ENCODE data around the gene LYRM7.
"Not testable (repeated sequence)": the region's sequence is repeated elsewhere in the genome, so short reads cannot be mapped to it uniquely, and the experiment has no call there.

LYRM7 gene

DNA sequence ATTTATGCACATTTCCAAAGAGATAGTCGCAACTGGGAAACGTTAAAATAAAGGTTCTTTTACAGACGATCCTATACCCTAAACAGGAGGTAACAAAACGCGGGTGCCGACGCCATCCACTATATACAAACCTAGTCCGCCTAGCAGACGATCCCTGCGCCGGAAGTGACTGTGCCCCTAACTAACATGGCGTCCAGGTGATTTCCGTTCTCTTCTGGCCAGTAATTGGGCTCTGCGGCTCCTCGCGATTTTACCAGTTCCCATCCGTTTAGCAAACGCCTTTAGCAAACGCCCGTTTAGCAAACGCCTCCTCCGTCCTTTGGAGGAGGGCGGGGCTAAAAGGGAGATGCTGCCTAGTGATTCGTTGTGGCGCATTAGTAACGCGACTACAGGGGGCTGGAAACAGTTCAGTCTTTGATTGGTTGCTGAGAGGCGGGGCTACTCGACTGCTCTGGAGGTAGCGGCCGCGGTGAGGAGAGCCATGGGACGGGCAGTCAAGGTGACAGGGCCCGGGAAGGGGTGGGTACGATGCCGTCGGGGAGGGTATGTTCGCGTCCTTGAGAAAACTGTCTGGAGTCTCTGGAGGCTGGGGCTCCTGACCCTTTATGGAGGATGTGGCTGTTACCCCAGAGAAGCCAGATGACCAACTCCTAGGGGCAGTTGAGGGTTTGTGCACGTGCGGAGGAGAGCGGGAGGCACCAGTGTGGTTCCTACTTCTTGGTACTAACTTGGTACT lies at the start of gene LYRM7:
Gene LYRM7 (plus strand): TSS at position 405 of the 736 bp plus-strand sequence. CDS start 77 bp downstream, at position 482.
- in situ Hi-C loops (cut with HindIII; ENCODE audit: low sequenced_read_pairs), result no loop called here

DNA sequence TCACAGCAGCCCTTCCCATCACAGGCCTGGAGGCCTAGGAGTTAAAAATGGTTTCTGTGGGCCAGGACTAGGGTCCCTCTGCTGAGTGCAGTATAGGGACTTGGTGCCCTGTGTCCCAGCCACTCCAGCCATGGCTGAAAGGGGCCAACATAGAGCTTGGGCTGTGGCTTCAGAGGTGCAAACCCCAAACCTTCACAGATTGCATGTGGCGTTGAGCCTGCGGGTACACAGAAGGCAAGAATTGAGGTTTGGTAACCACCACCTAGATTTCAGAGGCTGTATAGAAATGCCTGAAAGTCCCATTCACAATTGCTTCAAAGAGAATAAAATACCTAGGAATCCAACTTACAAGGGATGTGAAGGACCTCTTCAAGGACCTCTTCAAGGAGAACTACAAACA lies 43.5 kb upstream of the LYRM7 start:
- in situ Hi-C loops (cut with HindIII; ENCODE audit: low sequenced_read_pairs), result not testable (repeated sequence)

DNA sequence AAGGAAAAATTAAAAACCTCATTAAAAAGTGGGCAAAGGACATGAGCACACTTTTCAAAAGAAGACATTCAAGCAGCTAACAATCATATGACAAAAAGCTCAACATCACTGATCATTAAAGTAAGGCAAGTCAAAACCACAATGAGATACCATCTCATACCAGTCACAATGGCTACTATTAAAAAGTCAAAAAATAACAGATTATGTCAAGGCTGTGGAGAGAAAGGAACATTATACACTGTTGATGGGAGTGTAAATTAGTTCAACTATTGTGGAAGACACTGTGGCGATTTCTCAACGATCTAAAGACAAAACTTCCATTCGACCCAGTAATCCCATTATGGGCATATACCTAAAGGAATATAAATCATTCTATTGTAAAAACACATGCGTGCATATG lies 41.4 kb upstream of the LYRM7 start:
- in situ Hi-C loops (cut with HindIII; ENCODE audit: low sequenced_read_pairs), result no loop called here

DNA sequence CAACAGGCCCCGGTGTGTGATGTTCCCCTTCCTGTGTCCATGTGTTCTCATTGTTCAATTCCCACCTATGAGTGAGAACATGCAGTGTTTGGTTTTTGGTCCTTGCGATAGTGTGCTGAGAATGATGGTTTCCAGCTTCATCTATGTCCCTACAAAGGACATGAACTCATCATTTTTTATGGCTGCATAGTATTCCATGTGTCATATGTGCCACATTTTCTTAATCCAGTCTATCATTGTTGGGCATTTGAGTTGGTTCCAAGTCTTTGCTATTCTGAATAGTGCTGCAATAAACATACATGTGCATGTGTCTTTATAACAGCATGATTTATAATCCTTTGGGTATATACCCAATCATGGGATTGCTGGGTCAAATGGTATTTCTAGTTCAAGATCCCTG lies 37.7 kb upstream of the LYRM7 start:
- in situ Hi-C loops (cut with HindIII; ENCODE audit: low sequenced_read_pairs), result not testable (repeated sequence)

DNA sequence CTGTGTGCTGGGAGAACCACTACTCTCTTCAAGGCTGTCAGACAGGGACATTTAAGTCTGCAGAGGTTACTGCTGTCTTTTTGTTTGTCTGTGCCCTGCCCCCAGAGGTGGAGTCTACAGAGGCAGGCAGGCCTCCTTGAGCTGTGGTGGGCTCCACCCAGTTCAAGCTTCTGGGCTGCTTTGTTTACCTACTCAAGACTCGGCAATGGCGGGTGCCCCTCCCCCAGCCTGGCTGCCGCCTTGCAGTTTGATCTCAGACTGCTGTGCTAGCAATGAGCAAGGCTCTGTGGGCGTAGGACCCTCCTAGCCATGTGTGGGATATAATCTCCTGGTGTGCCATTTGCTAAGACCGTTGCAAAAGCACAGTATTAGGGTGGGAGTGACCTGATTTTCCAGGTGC lies 32.3 kb upstream of the LYRM7 start:
- in situ Hi-C loops (cut with HindIII; ENCODE audit: low sequenced_read_pairs), result not testable (repeated sequence)

DNA sequence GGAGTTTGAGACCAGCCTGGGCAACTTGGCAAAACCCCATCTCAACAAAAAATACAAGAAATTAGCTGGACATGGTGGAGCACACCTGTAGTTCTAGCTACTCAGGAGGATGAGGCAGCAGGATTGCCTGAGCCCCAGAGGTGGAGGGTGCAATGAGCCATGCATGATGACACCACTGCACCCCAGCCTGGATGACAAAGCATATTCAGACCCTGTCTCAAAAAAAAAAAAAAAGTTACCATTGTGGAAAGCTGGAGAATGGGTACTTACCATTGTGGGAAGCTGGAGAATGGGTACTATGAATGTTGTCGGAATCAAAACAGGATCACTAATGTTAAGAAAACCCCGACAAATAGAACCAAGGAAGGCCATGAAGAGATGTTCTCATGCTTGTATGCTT lies 31.4 kb upstream of the LYRM7 start:
- in situ Hi-C loops (cut with HindIII; ENCODE audit: low sequenced_read_pairs), result no loop called here

DNA sequence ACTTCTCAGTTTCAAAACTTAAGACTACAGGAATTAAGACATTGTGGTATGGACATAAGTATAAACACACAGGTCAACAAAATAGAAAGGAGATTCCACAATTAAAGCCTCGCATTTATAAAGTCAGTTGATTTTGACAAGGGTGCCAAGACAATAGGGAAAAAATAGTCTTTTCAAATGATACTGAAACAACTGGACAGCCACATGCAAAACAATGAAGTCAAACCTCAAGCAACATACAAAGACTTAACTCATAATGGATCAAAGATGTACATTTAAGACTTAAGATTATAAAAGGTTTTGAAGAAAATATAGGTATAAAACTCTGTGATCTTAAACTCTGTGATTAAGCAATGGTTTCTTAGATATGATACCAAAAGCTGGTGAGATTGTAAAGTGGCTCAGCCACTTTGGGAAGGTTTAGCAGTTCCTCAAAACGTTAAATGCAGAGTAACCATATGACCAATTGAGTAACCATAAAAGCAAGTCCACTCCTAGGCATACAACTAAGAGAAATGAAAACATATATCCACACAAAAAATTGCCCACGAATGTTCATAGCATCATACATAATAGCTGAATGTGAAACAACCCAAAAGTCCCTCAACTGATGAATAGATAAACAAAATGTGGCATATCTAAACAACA lies 27.6 kb upstream of the LYRM7 start:
- in situ Hi-C loops (cut with HindIII; ENCODE audit: low sequenced_read_pairs), result no loop called here

DNA sequence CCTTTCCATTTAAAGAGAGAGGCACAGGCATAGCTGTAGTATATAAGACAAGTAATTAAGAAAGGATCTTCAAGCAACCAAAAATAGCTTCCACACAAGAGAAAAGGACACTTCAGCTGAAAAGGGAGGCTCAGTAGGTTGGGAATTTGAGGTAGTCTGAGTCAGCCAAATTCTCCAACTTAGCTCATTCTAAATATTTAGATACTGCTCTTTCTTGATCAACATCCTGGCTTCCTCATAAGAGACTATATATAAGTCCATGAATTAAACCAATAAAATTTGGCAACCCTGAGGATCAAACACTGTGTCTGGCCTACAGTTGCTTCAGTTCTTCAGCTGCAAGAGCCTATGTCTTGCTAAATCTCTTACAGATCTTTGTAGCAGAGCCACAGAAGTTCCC lies 23.5 kb upstream of the LYRM7 start:
- in situ Hi-C loops (cut with HindIII; ENCODE audit: low sequenced_read_pairs), result no loop called here

DNA sequence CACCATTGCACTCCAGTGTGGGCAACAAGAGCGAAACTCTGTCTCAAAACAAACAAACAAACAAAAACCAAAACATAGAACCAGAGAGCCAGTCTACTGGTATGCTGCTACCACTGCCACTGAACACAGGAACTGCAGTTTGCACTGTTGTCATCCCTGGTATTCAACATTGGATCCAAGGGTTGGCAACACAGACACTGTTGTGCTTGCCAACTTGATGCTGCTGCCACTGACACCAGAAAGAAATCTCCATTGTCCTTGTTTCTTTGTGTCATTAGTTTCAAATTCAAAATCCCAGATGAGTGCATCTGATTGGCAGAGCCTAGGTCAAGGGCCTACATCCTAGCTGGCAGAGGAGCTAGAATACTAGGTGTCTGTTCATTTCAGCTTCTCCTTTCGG lies 21.9 kb upstream of the LYRM7 start:
- in situ Hi-C loops (cut with HindIII; ENCODE audit: low sequenced_read_pairs), result no loop called here

DNA sequence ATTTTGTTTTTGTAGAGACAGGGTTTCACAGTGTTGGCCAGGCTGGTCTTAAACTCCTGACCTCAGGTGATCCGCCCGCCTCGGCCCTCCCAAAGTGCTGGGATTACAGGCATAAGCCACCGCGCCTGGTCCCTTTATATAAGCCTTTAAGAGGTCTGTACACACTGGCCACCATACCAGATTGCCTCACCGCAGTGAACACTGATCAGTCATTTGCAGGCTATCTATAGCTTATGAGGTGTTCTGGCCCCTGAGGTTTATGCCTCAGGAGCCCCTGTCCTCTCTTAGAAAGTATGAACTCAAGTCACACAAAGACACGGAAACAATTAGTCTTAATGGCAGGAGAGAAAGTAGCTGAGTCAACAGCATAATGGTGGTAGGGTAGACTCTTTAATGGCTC lies 20.3 kb upstream of the LYRM7 start:
- in situ Hi-C loops (cut with HindIII; ENCODE audit: low sequenced_read_pairs), result no loop called here

DNA sequence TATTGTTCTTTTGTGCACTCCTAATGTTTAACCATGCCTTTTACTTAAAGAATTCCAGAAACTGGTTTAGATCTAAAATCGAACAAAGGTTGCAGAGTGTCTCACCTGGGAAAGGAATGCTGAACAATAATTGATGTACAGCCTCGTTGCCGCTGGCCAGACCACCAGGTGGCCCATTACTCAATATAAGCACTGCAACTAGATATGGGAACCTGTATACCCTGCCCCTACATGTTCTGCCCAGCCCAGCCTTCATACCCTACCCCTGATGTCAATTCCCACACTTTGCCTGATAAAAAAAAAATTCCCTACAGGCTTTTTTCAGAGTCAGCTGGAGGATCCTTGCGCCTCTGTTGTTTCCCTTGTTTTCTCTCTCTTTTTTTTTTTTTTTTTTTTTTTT lies 19.5 kb upstream of the LYRM7 start:
- in situ Hi-C loops (cut with HindIII; ENCODE audit: low sequenced_read_pairs), result no loop called here

DNA sequence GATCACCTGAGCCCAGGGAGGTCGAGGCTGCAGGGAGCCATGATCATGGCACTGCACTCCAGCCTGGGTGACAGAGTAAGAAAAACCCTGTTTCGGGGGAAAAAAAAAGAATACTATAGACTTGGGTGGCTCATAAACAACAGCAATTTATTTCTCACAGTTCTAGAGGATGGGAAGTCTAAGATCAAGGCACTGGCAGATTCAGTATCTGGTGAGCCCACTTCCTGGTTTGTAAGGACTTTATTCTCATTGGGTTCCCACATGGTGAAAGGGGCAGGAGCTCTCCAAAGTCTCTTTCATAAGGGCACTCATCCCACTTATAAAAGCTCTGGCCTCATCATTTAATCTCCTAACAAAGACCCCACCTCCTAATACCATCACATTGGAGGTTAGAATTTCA lies 14.4 kb upstream of the LYRM7 start:
- in situ Hi-C loops (cut with HindIII; ENCODE audit: low sequenced_read_pairs), result no loop called here

DNA sequence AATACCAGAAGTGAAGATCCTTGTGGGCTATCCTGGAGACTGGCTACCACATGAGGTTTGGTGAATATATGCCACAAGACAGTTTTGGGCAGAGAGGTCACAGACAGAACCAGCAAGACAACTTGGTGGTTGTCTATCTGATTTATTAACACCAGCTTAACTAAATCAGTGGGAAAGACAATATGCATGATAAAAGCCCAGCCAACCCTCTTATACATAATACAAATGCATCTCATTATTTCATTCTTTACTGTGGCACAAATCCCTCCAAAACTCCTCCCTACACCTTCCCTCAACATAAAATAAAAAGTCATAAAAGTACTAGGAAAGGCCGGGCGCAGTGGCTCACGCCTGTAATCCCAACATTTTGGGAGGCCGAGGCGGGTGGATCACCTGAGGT lies 13.8 kb upstream of the LYRM7 start:
- in situ Hi-C loops (cut with HindIII; ENCODE audit: low sequenced_read_pairs), result no loop called here

DNA sequence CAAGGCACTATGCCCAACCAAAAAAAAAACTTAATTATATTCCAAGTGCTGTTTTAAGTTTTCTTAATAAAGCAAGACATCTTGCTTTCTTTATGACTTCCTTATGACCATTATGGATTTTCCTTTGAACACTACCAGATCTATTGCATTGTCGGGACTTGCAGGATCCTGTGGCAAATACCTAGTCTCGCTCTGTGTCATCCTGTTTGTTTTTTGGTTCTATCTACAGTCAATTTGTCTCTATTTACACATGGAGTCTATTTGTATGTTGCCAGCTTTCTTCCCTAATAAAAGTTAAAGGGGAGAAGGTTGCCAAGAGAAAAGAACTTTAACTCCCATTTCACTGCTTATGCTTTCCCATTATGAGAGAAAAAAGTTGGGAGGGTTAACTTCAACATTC lies 10.6 kb upstream of the LYRM7 start:
- in situ Hi-C loops (cut with HindIII; ENCODE audit: low sequenced_read_pairs), result no loop called here

DNA sequence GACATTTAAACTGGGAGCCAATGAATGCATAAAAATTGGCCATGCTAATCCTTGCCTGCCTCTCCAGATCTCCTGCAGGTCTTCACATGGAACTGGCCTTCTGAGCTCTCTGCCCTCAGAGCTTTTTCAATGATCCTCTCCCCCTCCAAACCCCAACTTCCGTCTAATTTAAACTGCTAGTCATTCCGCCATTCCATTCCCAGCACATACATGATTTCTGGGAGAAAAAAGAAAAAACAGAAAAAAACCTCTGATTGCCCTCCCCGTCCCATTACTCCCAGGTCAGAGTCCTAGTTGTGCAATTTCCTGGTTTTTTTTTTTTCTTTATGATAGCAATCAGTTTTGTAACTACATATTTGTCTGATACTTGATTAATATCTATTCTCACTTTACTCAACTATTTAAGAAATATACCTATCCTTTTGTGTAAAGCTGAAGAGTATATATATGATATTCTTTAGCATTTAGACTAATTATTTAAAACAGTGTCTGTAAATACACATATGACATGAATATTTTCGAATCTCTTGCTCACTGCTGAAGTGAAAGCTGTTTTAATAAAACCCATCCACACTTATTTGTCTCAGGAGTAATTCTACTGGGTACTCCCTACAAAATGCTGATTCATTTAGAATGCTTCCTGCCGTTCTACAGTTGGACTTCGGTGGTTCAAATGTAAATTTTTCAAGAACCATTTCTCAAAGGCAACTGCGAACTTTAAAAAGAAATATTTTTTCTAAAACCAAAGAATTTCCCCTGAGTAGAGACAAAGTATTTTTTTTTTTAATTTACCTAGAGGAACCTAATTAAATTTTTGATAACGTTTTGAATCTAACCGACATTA lies 7.2 kb upstream of the LYRM7 start:
- in situ Hi-C loops (cut with HindIII; ENCODE audit: low sequenced_read_pairs), result no loop called here

DNA sequence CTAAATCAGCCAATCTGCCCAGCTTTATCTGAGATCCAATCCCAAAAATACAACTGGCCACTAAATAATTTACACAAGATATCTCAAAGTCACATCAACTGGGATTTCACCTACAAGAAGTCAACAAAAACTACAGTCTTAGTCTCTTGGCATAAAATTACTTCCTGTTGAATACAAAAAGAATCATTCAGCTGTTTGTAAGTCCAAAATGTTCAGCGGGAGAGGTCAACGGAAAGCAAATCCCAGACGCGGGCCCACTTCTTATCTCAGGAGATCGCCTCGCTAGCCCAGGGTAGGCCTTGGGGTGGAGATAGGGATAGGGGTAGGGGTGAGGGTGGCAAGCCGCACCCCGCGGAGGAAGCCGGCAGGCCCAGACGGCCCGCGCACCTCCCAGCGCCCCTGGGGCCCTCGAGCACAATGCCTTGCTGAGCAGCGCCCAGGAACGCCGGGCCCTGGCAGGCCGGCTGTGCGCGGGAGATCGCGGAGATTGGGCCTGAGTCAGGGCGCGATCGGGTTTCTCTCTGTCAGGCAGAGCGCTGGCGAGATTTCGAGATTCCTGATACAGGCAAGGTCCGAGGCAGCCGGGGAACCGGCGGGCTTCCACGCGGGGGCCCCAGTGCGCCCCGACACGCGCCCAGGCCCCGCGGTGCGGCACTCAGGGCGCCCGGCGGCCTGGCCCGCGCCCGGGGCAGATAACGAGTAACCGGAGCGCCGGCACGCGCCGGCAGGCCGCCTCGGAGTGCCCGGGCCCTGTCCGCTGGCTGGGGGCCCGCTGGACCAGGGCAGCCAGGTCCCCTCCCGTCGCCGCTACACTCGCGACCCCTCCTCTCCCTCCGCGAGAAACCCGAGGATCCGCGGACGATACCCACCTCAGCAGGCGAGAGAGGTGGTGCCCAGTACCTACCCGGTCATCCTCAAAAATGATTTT lies 6.3 kb upstream of the LYRM7 start:
- in situ Hi-C loops (cut with HindIII; ENCODE audit: low sequenced_read_pairs), result no loop called here

DNA sequence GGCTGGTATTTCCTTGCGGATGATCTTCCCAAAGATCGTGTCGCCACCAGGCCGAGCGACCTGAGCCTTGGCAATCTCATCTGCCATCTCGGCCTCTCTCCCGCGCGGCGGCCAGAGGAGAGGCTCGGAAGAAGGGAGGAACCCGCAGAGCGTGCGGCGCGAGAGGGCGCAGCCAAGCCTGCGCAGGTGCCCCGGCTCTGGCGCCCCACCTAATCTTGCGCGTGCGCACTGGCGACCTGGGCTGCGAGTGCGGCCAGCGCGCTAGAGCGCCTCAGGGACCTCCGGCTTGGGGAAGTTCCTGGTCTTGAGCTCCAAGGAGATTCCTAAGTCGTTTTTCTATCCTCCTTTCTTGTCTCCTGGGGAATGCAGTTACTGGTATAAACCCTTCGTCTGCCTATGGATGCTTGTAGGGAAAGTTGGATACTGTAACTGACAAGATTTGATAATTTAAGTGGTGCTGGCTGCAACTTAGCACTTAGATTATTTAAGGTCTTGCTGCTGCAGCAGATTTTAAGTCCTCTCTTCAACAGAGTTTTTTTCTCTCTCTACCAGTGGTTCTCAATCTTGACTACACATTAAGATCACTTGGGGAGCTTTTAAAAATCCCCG lies 5.5 kb upstream of the LYRM7 start, which contains the start of gene HINT1:
Gene HINT1 (minus strand): TSS at position 138 of the 609 bp plus-strand sequence. CDS start 51 bp downstream, at position 87.
- in situ Hi-C loops (cut with HindIII; ENCODE audit: low sequenced_read_pairs), result no loop called here

DNA sequence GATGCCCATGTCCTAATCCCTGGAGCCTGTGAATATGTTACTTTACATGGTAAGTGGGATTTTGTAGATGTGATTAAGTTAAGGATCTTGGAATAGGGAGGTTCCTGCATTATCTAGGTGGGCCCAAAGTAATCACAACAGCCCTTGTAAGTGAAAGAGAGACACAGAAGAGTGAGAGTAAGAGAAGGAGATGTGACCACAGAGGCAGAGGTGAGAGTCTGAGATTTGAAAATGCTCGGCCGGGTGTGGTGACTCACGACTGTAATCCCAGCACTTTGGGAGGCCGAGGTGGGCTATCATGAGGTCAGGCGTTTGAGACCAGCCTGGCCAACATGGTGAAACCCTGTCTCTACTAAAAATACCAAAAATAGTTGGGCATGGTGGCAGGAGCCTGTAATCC lies 3.1 kb upstream of the LYRM7 start:
- in situ Hi-C loops (cut with HindIII; ENCODE audit: low sequenced_read_pairs), result no loop called here

DNA sequence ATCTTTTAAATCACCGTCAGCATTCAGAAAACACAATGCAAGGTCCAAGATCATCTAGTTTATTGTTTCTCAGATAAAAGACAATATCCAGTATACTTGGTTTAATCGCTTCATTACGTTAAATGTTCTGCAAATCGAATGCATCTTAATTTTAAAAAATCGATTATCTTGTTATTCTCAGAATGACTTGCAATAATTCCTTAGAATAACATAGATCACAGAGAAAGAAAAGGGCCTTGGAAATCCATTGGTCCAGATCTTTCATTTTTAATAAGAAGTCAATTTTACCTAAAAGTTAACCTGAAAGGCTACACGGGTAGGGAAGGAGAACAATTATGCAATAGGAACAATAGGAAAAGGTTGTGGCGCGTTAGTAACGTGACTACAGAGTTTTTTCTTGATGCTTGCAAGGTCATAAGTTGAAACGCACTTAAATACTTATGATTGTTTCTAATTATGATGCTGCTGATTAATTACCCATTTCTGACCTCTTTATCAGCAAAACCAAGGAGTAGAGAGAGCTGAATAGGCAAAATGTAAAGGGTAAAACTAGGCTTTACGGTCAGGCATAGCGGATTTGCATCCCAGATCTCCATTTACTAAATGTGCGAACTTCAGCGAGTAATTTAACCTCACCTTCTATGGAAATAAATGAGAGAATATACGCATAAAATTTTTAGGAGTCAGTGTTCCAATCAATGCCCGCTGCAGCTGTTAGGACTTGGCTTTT lies 769 bp upstream of the LYRM7 start:
- in situ Hi-C loops (cut with HindIII; ENCODE audit: low sequenced_read_pairs), result no loop called here
